Neural cell (in vitro differentiated cells): Measurements from ENCODE around the gene HOXD3. TPM values are rescaled to one million over a fixed set of nuclear protein-coding genes. Genes with fewer than 3 reads are reported as not detected.

Source experiments
- H2AFZ ChIP-seq: fragments of 200-600, 300-800 bp; sonication (generic), shearing (Covaris generic); 2 replicates; pipeline ENCODE4 v1.6.0; 2014; ENCODE audit warnings: low read depth, mild to moderate bottlenecking, antibody characterized with exemption, low read length, moderate library complexity
- H3F3A ChIP-seq: fragments of 200-600 bp; shearing (Covaris generic); 2 replicates; pipeline ENCODE4 v1.6.1; 2016; ENCODE audit warnings: mild to moderate bottlenecking, moderate library complexity, mixed read lengths, antibody characterized with exemption, low read length; ENCODE audit not compliant: insufficient read depth, poor library complexity, severe bottlenecking
- H3K27ac ChIP-seq: fragments of 200-600, 300-800 bp; sonication (generic), shearing (Covaris generic); 2 replicates; pipeline ENCODE4 v1.5.1; 2014; ENCODE audit warnings: mild to moderate bottlenecking, low read length, moderate library complexity
- H3K27me3 ChIP-seq: fragments of 300-800, 200-600 bp; sonication (generic), shearing (Covaris generic); 2 replicates; pipeline ENCODE4 v1.6.0; 2014; ENCODE audit warnings: mild to moderate bottlenecking, low read depth, low read length, moderate library complexity; ENCODE audit not compliant: insufficient read depth
- H3K36me3 ChIP-seq: fragments of 300-800, 200-600 bp; sonication (generic), shearing (Covaris generic); 2 replicates; pipeline ENCODE4 v1.5.1; 2014; ENCODE audit warnings: mild to moderate bottlenecking, antibody characterized with exemption, low read length, moderate library complexity; ENCODE audit not compliant: insufficient read depth
- H3K4me2 ChIP-seq: fragments of 300-800, 200-600 bp; sonication (generic), shearing (Covaris generic); 2 replicates; pipeline ENCODE4 v1.6.0; 2014; ENCODE audit warnings: mild to moderate bottlenecking, low read length
- H3K4me3 ChIP-seq: fragments of 300-800, 200-600 bp; sonication (generic), shearing (Covaris generic); 2 replicates; pipeline ENCODE4 v1.5.1; 2014; ENCODE audit warnings: mild to moderate bottlenecking, low read length, moderate library complexity
- H3K79me2 ChIP-seq: fragments of 200-600 bp; shearing (Covaris generic); replicated peaks from 2 replicates; pipeline ENCODE4 v1.6.0; 2014; ENCODE audit warnings: mild to moderate bottlenecking, low read length, moderate library complexity; ENCODE audit not compliant: insufficient read depth
- H3K9ac ChIP-seq: fragments of 300-800, 200-600 bp; sonication (generic), shearing (Covaris generic); 2 replicates; pipeline ENCODE4 v1.6.1; 2016; ENCODE audit warnings: mild to moderate bottlenecking, low read length, mixed read lengths
- H3K9me2 ChIP-seq: fragments of 200-600 bp; shearing (Covaris generic); 2 replicates; pipeline ENCODE4 v1.6.1; 2016; ENCODE audit warnings: mild to moderate bottlenecking, low read length, mixed read lengths; ENCODE audit not compliant: insufficient read depth
- H3K9me3 ChIP-seq: fragments of 200-600, 300-800 bp; sonication (generic), shearing (Covaris generic); 2 replicates; pipeline ENCODE4 v1.6.1; 2016; ENCODE audit warnings: mild to moderate bottlenecking, mixed run types, low read length, moderate library complexity, mixed read lengths
- H4K20me1 ChIP-seq: fragments of 200-600 bp; shearing (Covaris generic); 2 replicates; pipeline ENCODE4 v1.6.1; 2016; ENCODE audit warnings: mild to moderate bottlenecking, mixed run types; ENCODE audit not compliant: insufficient read depth
- EP300 ChIP-seq: fragments of 450-650 bp; conservative IDR thresholded peaks from 2 replicates; pipeline ENCODE4 v1.6.1; 2014; ENCODE audit warnings: antibody characterized with exemption, mild to moderate bottlenecking, moderate library complexity; ENCODE audit not compliant: poor library complexity, severe bottlenecking
- EZH2 ChIP-seq: fragments of 200-600, 300-800 bp; shearing (Covaris generic), sonication (generic); IDR thresholded peaks from 2 replicates; pipeline ENCODE4 v1.6.1; 2014; ENCODE audit warnings: antibody characterized with exemption, low read length, borderline replicate concordance, mild to moderate bottlenecking; ENCODE audit not compliant: insufficient read depth, poor library complexity, severe bottlenecking
- MXI1 ChIP-seq: fragments of 450-650 bp; conservative IDR thresholded peaks from 2 replicates; pipeline ENCODE4 v1.6.1; 2014; ENCODE audit warnings: antibody characterized with exemption, mild to moderate bottlenecking; ENCODE audit not compliant: poor library complexity, severe bottlenecking
- POLR2AphosphoS5 ChIP-seq: IDR thresholded peaks from 2 replicates; pipeline ENCODE4 v1.6.1; 2012
- RAD21 ChIP-seq: fragments of 450-650 bp; conservative IDR thresholded peaks from 2 replicates; pipeline ENCODE4 v1.6.1; 2014; ENCODE audit warnings: antibody characterized with exemption, mild to moderate bottlenecking, moderate library complexity
- SMC3 ChIP-seq: fragments of 450-650 bp; conservative IDR thresholded peaks from 2 replicates; pipeline ENCODE4 v1.6.1; 2014; ENCODE audit warnings: antibody characterized with exemption, mild to moderate bottlenecking, moderate library complexity; ENCODE audit not compliant: poor library complexity
- TAF1 ChIP-seq: IDR thresholded peaks from 2 replicates; pipeline ENCODE4 v1.6.1; 2012; ENCODE audit warnings: low read depth
- polyA plus RNA-seq: library from polyadenylated mRNA; depleted of rRNA; stranded (reverse); fragments of >200 nt; gene quantifications from 2 replicates; pipeline ENCODE4 v1.2.3, GENCODE V29; 2014
- TF ChIP-seq, protein P1 (sequence below): fragments of 450-650 bp; IDR thresholded peaks from 2 replicates; pipeline ENCODE4 v1.5.1; 2014; ENCODE audit warnings: antibody characterized with exemption, mild to moderate bottlenecking, moderate library complexity; ENCODE audit not compliant: poor library complexity, severe bottlenecking
- TF ChIP-seq, protein P2 (sequence below): IDR thresholded peaks from 2 replicates; pipeline ENCODE4 v1.6.1; 2012; ENCODE audit warnings: borderline replicate concordance

Gene HOXD3
- polyA plus RNA-seq, 1 donor from 2014 or later, result not detected

DNA sequence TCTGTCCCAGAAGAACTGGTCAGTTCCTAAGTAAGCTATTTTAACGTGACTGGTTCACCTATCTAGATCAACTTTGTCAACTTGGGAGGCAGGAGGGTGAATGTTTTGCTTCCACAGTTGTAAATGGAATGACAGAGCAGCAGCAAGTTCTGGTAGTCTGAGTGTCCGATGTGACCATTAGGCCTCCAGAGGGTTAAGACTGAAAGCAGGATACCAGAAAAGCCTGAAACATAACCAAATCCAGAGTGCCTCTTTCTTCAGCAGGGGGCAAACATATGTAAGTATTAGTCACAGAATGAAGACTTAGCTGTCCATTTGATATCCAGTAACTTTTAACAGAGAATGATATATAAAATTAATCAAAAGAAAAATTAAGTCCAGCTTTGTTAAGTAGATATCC, 9.2 kb downstream of the HOXD3 start:
- TF ChIP-seq MXI1 (no peak), SMC3 (no peak), POLR2AphosphoS5 (no peak), EZH2 (no peak), EP300 (no peak), RAD21 (no peak)
- TF ChIP-seq, protein P1, sequence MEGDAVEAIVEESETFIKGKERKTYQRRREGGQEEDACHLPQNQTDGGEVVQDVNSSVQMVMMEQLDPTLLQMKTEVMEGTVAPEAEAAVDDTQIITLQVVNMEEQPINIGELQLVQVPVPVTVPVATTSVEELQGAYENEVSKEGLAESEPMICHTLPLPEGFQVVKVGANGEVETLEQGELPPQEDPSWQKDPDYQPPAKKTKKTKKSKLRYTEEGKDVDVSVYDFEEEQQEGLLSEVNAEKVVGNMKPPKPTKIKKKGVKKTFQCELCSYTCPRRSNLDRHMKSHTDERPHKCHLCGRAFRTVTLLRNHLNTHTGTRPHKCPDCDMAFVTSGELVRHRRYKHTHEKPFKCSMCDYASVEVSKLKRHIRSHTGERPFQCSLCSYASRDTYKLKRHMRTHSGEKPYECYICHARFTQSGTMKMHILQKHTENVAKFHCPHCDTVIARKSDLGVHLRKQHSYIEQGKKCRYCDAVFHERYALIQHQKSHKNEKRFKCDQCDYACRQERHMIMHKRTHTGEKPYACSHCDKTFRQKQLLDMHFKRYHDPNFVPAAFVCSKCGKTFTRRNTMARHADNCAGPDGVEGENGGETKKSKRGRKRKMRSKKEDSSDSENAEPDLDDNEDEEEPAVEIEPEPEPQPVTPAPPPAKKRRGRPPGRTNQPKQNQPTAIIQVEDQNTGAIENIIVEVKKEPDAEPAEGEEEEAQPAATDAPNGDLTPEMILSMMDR, result no peak
- H3K4me2 ChIP-seq, result no peak overlapping the region
- no peak overlapping the region for H3K9ac ChIP-seq
- no peaks in the 10 kb centered on the region for H3K79me2 ChIP-seq
- H3K27me3 ChIP-seq, result peaks cover 100% of the 10 kb centered on the region
- no peaks in the 10 kb centered on the region for H3K9me2 ChIP-seq
- no peaks in the 10 kb centered on the region for H3F3A ChIP-seq
- no peaks in the 10 kb centered on the region for H4K20me1 ChIP-seq
- H2AFZ ChIP-seq, result no peak overlapping the region
- no peak overlapping the region for H3K27ac ChIP-seq
- H3K36me3 ChIP-seq, result no peaks in the 10 kb centered on the region
- peaks cover 18% of the 10 kb centered on the region for H3K9me3 ChIP-seq
- no peak overlapping the region for H3K4me3 ChIP-seq

DNA sequence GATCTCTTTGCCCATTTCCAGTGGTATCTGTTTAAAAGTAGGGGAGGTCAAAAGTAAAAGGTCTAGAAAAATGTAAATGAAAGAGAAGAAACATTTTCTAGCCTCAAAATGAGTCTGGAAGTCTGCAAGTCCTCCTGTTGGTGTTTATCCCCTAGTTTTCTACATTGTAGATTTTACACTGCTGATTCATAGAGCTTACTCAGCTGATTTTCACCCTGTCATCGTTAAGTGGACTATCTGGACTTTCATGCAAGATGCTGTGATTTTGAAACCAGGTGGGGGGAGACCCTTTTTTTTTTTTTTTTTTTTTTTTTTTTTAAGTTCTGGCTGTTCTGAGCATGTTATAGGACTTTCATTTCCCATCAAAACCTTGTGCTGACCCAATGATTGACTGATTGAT, 10.3 kb downstream of the HOXD3 start:
- Histone ChIP-seq H3K36me3 (no peaks in the 10 kb centered on the region), H3K9me2 (no peaks in the 10 kb centered on the region)
- no peak for TF ChIP-seq EP300
- no peak for TF ChIP-seq POLR2AphosphoS5
- TF ChIP-seq, protein P2, sequence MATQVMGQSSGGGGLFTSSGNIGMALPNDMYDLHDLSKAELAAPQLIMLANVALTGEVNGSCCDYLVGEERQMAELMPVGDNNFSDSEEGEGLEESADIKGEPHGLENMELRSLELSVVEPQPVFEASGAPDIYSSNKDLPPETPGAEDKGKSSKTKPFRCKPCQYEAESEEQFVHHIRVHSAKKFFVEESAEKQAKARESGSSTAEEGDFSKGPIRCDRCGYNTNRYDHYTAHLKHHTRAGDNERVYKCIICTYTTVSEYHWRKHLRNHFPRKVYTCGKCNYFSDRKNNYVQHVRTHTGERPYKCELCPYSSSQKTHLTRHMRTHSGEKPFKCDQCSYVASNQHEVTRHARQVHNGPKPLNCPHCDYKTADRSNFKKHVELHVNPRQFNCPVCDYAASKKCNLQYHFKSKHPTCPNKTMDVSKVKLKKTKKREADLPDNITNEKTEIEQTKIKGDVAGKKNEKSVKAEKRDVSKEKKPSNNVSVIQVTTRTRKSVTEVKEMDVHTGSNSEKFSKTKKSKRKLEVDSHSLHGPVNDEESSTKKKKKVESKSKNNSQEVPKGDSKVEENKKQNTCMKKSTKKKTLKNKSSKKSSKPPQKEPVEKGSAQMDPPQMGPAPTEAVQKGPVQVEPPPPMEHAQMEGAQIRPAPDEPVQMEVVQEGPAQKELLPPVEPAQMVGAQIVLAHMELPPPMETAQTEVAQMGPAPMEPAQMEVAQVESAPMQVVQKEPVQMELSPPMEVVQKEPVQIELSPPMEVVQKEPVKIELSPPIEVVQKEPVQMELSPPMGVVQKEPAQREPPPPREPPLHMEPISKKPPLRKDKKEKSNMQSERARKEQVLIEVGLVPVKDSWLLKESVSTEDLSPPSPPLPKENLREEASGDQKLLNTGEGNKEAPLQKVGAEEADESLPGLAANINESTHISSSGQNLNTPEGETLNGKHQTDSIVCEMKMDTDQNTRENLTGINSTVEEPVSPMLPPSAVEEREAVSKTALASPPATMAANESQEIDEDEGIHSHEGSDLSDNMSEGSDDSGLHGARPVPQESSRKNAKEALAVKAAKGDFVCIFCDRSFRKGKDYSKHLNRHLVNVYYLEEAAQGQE, result no peak
- TF ChIP-seq TAF1, result no peak
- no peak for TF ChIP-seq EZH2
- no peak for TF ChIP-seq RAD21
- TF ChIP-seq SMC3, result no peak
- TF ChIP-seq, protein P1, result no peak
- TF ChIP-seq MXI1, result no peak

More for the DNA sequence above, 10.3 kb downstream of the HOXD3 start:
- no peak overlapping the region for H3K4me2 ChIP-seq
- H3K9me3 ChIP-seq, result peaks cover 7% of the 10 kb centered on the region
- no peaks in the 10 kb centered on the region for H3F3A ChIP-seq
- H3K4me3 ChIP-seq, result no peak overlapping the region
- no peak overlapping the region for H3K27ac ChIP-seq
- no peak overlapping the region for H3K9ac ChIP-seq
- H3K27me3 ChIP-seq, result peaks cover 100% of the 10 kb centered on the region
- no peak overlapping the region for H2AFZ ChIP-seq
- no peaks in the 10 kb centered on the region for H3K79me2 ChIP-seq
- H4K20me1 ChIP-seq, result no peaks in the 10 kb centered on the region
